BJ (cell line): ENCODE results near the gene NT5C. TPM values are rescaled to one million over a fixed set of nuclear protein-coding genes. Genes with fewer than 3 reads are reported as not detected.
A peak's percentile ranks its signal among the peaks of the same experiment; 100 is the strongest.

Source experiments
- CTCF ChIA-PET: fragments of 350-600 bp; formaldehyde crosslinking; extraction: SDS; loops from one replicate; lab custom pipeline; 2021; ENCODE audit warnings: antibody characterized with exemption, inconsistent platforms; lab: Yijun Ruan, JAX
- POLR2A ChIA-PET: fragments of 300-600 bp; sonication (Branson Sonifier 250); formaldehyde crosslinking; extraction: SDS; loops from one replicate; lab custom pipeline; 2021; ENCODE audit warnings: antibody characterized with exemption; lab: Charles Lee
- DNase-seq: peaks from one replicate; pipeline ENCODE4 v3.0.0-alpha.2; 2011; ENCODE audit warnings: low read depth
- H3K27me3 ChIP-seq: 2 replicates; pipeline ENCODE4 v1.6.0; 2011; ENCODE audit warnings: low read length; ENCODE audit not compliant: control insufficient read depth, insufficient read depth
- H3K36me3 ChIP-seq: 2 replicates; pipeline ENCODE4 v1.5.1; 2011; ENCODE audit warnings: low read length; ENCODE audit not compliant: control insufficient read depth, insufficient read depth
- H3K4me3 ChIP-seq: 2 replicates; pipeline ENCODE4 v1.5.1; 2011; ENCODE audit warnings: low read depth, mild to moderate bottlenecking, control low read depth, low read length
- polyA plus RNA-seq: library from polyadenylated mRNA; depleted of rRNA; stranded (reverse); fragments of >200 nt; gene quantifications from 2 replicates; pipeline ENCODE4 v1.2.3, GENCODE V29; 2011
- TF ChIP-seq, protein P1 (sequence below): IDR thresholded peaks from 2 replicates; pipeline ENCODE4 v1.5.1; 2011; ENCODE audit warnings: low read depth, mild to moderate bottlenecking, control low read depth, inconsistent platforms, low read length, moderate library complexity; ENCODE audit not compliant: insufficient read depth

The NT5C gene
- polyA plus RNA-seq, 1 experiment, result 61.8 TPM

DNA sequence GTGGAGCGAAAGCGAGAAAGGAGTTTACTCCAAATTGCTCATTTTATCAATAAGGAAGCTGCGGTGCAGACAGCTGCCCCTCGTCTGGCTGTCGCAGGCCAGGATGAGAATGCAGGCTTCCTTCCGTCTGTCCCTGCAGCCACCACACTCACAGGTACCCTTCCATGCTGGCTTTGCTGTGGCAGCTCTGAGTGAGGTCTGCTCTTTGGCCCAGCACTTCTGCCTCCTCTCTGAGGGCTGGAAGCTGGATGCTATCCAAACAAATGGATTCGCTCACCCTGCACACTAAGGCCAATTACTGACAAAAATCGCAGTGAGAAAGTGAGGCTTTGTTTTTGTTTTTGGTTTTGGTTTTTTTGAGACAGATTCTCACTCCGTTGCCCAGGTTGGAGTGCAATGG is 14.8 kb downstream of the NT5C start:
- H3K27me3 ChIP-seq, result no peaks in the 10 kb centered on the region
- ChIA-PET CTCF (interaction anchor here (0.6 to 5.9 kb wide), 5 partner anchors 11 to 159 kb away, joined by 3 to 78 read pairs (median 9); partner anchors contain the start of gene NT5C), POLR2A (no interaction called here)
- TF ChIP-seq, protein P1, sequence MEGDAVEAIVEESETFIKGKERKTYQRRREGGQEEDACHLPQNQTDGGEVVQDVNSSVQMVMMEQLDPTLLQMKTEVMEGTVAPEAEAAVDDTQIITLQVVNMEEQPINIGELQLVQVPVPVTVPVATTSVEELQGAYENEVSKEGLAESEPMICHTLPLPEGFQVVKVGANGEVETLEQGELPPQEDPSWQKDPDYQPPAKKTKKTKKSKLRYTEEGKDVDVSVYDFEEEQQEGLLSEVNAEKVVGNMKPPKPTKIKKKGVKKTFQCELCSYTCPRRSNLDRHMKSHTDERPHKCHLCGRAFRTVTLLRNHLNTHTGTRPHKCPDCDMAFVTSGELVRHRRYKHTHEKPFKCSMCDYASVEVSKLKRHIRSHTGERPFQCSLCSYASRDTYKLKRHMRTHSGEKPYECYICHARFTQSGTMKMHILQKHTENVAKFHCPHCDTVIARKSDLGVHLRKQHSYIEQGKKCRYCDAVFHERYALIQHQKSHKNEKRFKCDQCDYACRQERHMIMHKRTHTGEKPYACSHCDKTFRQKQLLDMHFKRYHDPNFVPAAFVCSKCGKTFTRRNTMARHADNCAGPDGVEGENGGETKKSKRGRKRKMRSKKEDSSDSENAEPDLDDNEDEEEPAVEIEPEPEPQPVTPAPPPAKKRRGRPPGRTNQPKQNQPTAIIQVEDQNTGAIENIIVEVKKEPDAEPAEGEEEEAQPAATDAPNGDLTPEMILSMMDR, result no peak
- peaks cover 7% of the 10 kb centered on the region for H3K36me3 ChIP-seq
- no peak for DNase-seq
- H3K4me3 ChIP-seq, result no peak overlapping the region

DNA sequence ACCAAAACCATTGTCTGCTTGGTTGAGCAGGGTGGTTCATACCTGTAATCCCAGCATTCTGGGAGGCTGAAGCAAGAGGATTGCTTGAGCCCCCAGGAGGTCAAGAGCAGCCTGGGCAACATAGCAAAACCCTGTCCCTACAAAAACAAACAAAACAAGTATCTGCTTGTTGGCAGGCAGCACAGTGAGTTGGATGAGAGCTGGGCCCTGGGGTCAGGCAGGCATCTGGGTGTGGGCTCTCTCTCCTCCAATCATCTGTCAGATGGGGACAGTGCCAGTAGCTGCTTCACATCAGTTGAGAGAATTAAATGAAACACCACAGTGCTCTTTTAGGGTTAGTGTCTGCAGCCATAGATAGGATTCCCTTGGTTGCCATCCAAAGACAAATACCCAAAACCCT is 16.0 kb downstream of the NT5C start:
- Histone ChIP-seq H3K27me3 (no peaks in the 10 kb centered on the region), H3K4me3 (no peak overlapping the region), H3K36me3 (peaks cover 7% of the 10 kb centered on the region)
- ChIA-PET CTCF (interaction anchor here (2.0 to 7.0 kb wide), 11 partner anchors 10 to 156 kb away, joined by 6 to 78 read pairs (median 37); partner anchors contain the start of gene NT5C), POLR2A (no interaction called here)
- TF ChIP-seq, protein P1, result no peak
- DNase-seq, result no peak

DNA sequence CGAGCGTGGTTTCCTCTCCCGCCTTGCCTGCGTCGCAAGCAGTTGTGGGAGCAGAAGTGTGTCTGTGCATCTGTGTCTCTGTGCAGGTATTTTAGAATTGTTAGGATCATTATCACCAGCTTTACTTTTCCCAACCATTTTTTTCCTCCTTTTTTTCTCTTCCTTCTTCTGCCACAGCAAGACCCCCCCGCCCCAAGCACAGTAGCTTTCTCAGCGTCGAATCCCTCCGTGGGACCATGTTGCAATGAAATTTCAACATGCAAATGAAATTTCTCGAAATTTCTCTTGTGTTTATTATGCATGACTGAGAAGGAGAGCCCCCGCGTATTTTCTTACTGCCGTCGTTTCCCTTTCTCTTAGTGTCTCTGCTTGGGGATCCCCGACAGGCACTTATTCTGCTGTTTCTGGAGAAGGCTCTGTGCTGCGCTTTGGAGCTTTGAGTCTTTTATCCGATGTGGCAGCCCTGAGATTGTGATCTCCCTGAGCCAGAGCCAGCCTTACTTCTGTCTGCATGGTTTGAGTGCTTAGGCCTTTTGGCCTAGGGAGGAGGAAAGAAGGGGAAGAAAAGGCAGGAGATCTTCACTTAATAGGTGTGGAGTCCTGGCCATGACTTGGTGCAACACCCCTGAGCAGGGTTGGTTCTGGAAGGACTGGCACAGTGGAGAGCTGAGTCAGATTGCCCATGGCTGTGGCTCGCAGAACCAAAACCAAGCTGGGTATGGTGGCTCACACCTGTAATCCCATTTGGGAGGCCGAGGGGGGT is 16.8 kb downstream of the NT5C start:
- no peak for DNase-seq
- H3K27me3 ChIP-seq, result no peaks in the 10 kb centered on the region
- H3K36me3 ChIP-seq, result peaks cover 6% of the 10 kb centered on the region
- peak overlapping the region; percentile 44 for H3K4me3 ChIP-seq
- CTCF ChIA-PET, result interaction anchor here (0.7 to 7.0 kb wide), 49 partner anchors 9 to 310 kb away, joined by 3 to 78 read pairs (median 6); partner anchors contain the start of genes KCTD2, MRPL58, NT5C and NUP85
- POLR2A ChIA-PET, result interaction anchor here (0.6 kb wide), 2 partner anchors 56 to 191 kb away, joined by 3 to 11 read pairs; no protein-coding TSS in a partner anchor
- TF ChIP-seq, protein P1, result no peak

DNA sequence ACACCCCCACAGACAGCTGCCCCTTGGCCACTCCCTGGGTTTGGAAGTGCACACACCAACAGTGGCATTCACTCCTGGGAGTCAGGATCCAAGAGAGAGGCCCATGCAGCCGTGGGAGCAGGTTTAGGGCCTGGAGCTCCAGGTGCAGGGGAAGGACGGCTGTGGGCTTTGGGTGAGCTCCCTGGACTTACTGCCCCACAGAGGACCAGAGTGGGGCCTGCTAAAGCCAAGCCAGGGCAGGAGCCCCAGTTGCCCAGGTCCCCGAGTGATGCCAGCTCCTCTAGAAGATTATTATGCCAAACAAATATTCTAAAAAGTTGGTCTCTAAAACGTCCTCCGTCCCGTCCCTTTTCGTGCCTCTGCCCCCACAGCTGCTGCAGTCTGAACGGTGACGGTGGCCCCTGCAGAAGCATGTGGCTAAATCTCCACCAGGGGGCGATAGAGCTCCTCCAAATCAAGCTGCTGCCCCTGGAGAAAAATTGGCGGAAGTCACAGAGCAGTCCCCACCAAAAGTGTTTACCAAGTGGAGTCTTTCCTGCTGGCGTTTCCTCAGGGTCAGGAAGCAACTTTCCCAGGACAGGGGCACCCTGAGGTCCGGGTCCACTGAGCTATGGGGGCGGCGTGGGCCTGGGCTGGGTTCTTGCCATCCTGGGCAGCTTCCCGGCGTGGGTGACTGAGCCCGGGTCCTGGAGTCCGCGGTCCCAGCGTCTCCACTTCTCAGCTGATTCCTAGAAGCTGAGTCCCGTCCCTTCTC is 17.6 kb downstream of the NT5C start:
- DNase-seq, result peak; percentile 36
- peak overlapping the region; percentile 44 for H3K4me3 ChIP-seq
- TF ChIP-seq, protein P1, result peak; percentile 92
- POLR2A ChIA-PET, result interaction anchor here (0.6 kb wide), 2 partner anchors 56 to 190 kb away, joined by 3 to 11 read pairs; no protein-coding TSS in a partner anchor
- CTCF ChIA-PET, result interaction anchor here (0.6 to 7.0 kb wide), 52 partner anchors 8 to 311 kb away, joined by 3 to 78 read pairs (median 6); partner anchors contain the start of genes KCTD2, MRPL58, NT5C and NUP85
- peaks cover 6% of the 10 kb centered on the region for H3K36me3 ChIP-seq
- no peaks in the 10 kb centered on the region for H3K27me3 ChIP-seq
